Left lung (tissue), 10 donors: ENCODE measurements around the gene ZFHX3. TPM values are rescaled to one million over a fixed set of nuclear protein-coding genes. Genes with fewer than 3 reads are reported as not detected.

Experiments used
- ATAC-seq: fragments of 200-7000 bp; cut with Tn5 transposase; one replicate; pipeline ENCODE4 v1.9.1; 2020; ENCODE audit warnings: moderate library complexity
- DNase-seq, 4 donors: peaks; one replicate each; pipeline ENCODE4 v3.0.0-alpha.2; 2013 to 2020
- H3K27ac ChIP-seq, 2 donors: fragments of 200-600 bp; sonication (generic) in 1 of 2; one replicate each; pipeline versions ENCODE4 v1.5.0 to v1.8.0; 2020 to 2021
- H3K27me3 ChIP-seq, 2 donors: fragments of 200-600 bp; sonication (generic) in 1 of 2; one replicate each; pipeline versions ENCODE4 v1.5.0 to v1.8.0; 2020 to 2021
- H3K36me3 ChIP-seq, 2 donors: fragments of 200-600 bp; sonication (generic) in 1 of 2; one replicate each; pipeline versions ENCODE4 v1.5.0 to v1.8.0; 2020 to 2021
- H3K4me1 ChIP-seq, 2 donors: fragments of 200-600 bp; one replicate each; pipeline ENCODE4 v1.8.0; 2021
- H3K4me3 ChIP-seq, 2 donors: fragments of 200-600 bp; sonication (generic) in 1 of 2; one replicate each; pipeline versions ENCODE4 v1.5.0 to v1.8.0; 2020 to 2021; ENCODE audit warnings: mild to moderate bottlenecking in 1 of 2
- H3K9me3 ChIP-seq, 2 donors: fragments of 200-600 bp; sonication (generic) in 1 of 2; one replicate each; pipeline versions ENCODE4 v1.5.0 to v1.8.0; 2020 to 2021
- CTCF ChIP-seq, 2 donors: fragments of 200-600 bp; sonication (generic) in 1 of 2; IDR thresholded peaks; one replicate each; pipeline versions ENCODE4 v1.5.0 to v1.8.0; 2021; ENCODE audit warnings: antibody characterized with exemption in 2 of 2
- intact Hi-C, 2 donors: fragments of 100-400 bp; cut with DNase I; formaldehyde crosslinking; loops; one replicate each; pipeline versions ENCODE4 v1.11.2 to v1.14.2; 2022
- polyA plus RNA-seq, 6 donors: library from polyadenylated mRNA; unstranded; fragments of 120-200 nt; gene quantifications; one replicate each; pipeline ENCODE4 v1.2.1, GENCODE V29; 2013; ENCODE audit not compliant: insufficient read length in 6 of 6
- total RNA-seq, 2 donors: library from RNA; stranded (reverse); fragmentation: NEBNext Ultra II Directional; extraction: Animal tissue kit (Norgen Biotek cat#: 25700); gene quantifications; one replicate each; pipeline ENCODE4 v1.2.1, GENCODE V29; 2021
- donor health status: DM: no; HTN: yes; CAD: no.
- donor health status: DM: no; HTN: no; CAD: no.

Gene ZFHX3
- total and polyA plus RNA-seq, 8 donors, result 21.4 to 34.7 (median 32.2) TPM

GRCh38 chr16:73019457-73020362 lies 28.2 kb downstream of the ZFHX3 start:
- ATAC-seq, result no peak
- no peaks in the 10 kb centered on the region for H3K36me3 ChIP-seq
- no peak overlapping the region for H3K4me3 ChIP-seq
- DNase-seq, result no peak
- H3K9me3 ChIP-seq, result no peaks in the 10 kb centered on the region
- no peak for TF ChIP-seq CTCF (IDR thresholded peaks at IDR 0.05)
- intact Hi-C loops, result no loop called here
- H3K27ac ChIP-seq, result no peak overlapping the region
- peaks cover 0 to 40% of the 10 kb centered on the region in 2 donors for H3K4me1 ChIP-seq
- H3K27me3 ChIP-seq, result no peaks in the 10 kb centered on the region

- DNase-seq (peak in 1 of 4 donors; percentile 14), ATAC-seq (no peak)
- Histone ChIP-seq H3K4me3 (no peak overlapping the region), H3K36me3 (no peaks in the 10 kb centered on the region), H3K4me1 (peaks cover 0 to 32% of the 10 kb centered on the region in 2 donors), H3K27ac (no peak overlapping the region), H3K9me3 (no peaks in the 10 kb centered on the region), H3K27me3 (no peaks in the 10 kb centered on the region)
- intact Hi-C loops, result no loop called here
- TF ChIP-seq CTCF (IDR thresholded peaks at IDR 0.05), result no peak
Measured at GRCh38 chr16:73018821-73019456, 29.0 kb downstream of the ZFHX3 start.

GRCh38 chr16:73017321-73017720 lies 30.6 kb downstream of the ZFHX3 start:
- Histone ChIP-seq H3K27ac (no peak overlapping the region), H3K36me3 (no peaks in the 10 kb centered on the region), H3K27me3 (no peaks in the 10 kb centered on the region), H3K4me3 (no peak overlapping the region), H3K4me1 (peaks cover 0 to 32% of the 10 kb centered on the region in 2 donors), H3K9me3 (no peaks in the 10 kb centered on the region)
- intact Hi-C loops, result no loop called here
- DNase-seq (peak in 1 of 4 donors; percentile 10), ATAC-seq (no peak)
- TF ChIP-seq CTCF (IDR thresholded peaks at IDR 0.05), result no peak

- intact Hi-C loops, result no loop called here
- TF ChIP-seq CTCF (IDR thresholded peaks at IDR 0.05), result no peak
- Histone ChIP-seq H3K27me3 (no peaks in the 10 kb centered on the region), H3K36me3 (no peaks in the 10 kb centered on the region), H3K9me3 (no peaks in the 10 kb centered on the region), H3K4me3 (no peak overlapping the region), H3K4me1 (peaks cover 0 to 32% of the 10 kb centered on the region in 2 donors), H3K27ac (peak overlapping the region in 1 of 2 donors; percentile 3)
- ATAC-seq (peak; percentile 48), DNase-seq (no peak)
Measured at GRCh38 chr16:73016488-73016830, 31.5 kb downstream of the ZFHX3 start.
